GM12872 (cell line): ENCODE data around the gene DYNC1I2.

ENCODE experiments used
- CTCF ChIP-seq: IDR thresholded peaks from 3 replicates; pipeline ENCODE4 v1.5.1; 2011; ENCODE audit warnings: low read depth, mild to moderate bottlenecking, low read length, moderate library complexity; ENCODE audit not compliant: insufficient read depth

DYNC1I2 gene

GRCh38 chr2:171687287-171688128, at the start of gene DYNC1I2:
DYNC1I2 (plus strand) TSS chr2:171687469; CDS start chr2:171690156, 2,687 bp downstream.
- TF ChIP-seq CTCF, result 0 out of 3 replicates have a peak, but pooled peaks have one; percentile 3

GRCh38 chr2:171651667-171652415, 35.4 kb upstream of the DYNC1I2 start:
- no peak for TF ChIP-seq CTCF

GRCh38 chr2:171652416-171652785, 34.9 kb upstream of the DYNC1I2 start:
- TF ChIP-seq CTCF, result no peak

GRCh38 chr2:171655586-171655985, 31.7 kb upstream of the DYNC1I2 start:
- no peak for TF ChIP-seq CTCF

GRCh38 chr2:171667041-171667440, 20.2 kb upstream of the DYNC1I2 start:
- TF ChIP-seq CTCF, result no peak

- TF ChIP-seq CTCF, result no peak
These were observed 19.1 kb upstream of the DYNC1I2 start for GRCh38 chr2:171668183-171668582.

GRCh38 chr2:171669121-171669520, 18.1 kb upstream of the DYNC1I2 start:
- no peak for TF ChIP-seq CTCF
